Retinal pigment epithelial cell (primary cell): Measurements from ENCODE around the gene GDF2.

Experiments used
- DNase-seq: peaks from one replicate; pipeline ENCODE4 v3.0.0-alpha.2; 2010; ENCODE audit warnings: low read depth
- H3K4me3 ChIP-seq: 2 replicates; pipeline ENCODE4 v1.5.1; 2011; ENCODE audit warnings: mild to moderate bottlenecking, low read length, control low read depth, moderate library complexity
- TF ChIP-seq, protein P1 (sequence below): conservative IDR thresholded peaks from 2 replicates; pipeline ENCODE4 v1.5.1; 2011; ENCODE audit warnings: low read depth, low read length, control low read depth, inconsistent platforms

GDF2 gene

DNA sequence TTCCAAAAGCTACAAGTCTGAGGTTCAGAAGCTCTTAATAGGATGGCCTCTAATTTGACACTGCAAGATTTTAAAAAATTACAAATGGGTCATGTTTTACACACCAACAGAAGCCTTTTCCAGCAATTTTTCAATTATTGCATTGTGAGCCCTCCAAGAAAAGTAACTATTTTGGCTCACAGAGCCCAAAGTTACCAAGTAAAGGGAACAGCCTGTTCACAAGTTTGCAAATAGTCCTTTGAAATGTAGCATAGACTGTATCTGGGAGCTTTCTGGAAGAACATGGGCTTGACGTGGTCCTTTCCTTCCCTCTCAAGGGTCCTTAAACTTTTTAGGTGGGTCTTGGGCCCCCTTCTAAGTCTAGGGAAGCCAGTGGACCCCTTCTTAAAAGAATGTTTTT lies 23.5 kb upstream of the GDF2 start:
- TF ChIP-seq, protein P1, sequence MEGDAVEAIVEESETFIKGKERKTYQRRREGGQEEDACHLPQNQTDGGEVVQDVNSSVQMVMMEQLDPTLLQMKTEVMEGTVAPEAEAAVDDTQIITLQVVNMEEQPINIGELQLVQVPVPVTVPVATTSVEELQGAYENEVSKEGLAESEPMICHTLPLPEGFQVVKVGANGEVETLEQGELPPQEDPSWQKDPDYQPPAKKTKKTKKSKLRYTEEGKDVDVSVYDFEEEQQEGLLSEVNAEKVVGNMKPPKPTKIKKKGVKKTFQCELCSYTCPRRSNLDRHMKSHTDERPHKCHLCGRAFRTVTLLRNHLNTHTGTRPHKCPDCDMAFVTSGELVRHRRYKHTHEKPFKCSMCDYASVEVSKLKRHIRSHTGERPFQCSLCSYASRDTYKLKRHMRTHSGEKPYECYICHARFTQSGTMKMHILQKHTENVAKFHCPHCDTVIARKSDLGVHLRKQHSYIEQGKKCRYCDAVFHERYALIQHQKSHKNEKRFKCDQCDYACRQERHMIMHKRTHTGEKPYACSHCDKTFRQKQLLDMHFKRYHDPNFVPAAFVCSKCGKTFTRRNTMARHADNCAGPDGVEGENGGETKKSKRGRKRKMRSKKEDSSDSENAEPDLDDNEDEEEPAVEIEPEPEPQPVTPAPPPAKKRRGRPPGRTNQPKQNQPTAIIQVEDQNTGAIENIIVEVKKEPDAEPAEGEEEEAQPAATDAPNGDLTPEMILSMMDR = no peak
- H3K4me3 ChIP-seq = no peak overlapping the region
- no peak for DNase-seq

DNA sequence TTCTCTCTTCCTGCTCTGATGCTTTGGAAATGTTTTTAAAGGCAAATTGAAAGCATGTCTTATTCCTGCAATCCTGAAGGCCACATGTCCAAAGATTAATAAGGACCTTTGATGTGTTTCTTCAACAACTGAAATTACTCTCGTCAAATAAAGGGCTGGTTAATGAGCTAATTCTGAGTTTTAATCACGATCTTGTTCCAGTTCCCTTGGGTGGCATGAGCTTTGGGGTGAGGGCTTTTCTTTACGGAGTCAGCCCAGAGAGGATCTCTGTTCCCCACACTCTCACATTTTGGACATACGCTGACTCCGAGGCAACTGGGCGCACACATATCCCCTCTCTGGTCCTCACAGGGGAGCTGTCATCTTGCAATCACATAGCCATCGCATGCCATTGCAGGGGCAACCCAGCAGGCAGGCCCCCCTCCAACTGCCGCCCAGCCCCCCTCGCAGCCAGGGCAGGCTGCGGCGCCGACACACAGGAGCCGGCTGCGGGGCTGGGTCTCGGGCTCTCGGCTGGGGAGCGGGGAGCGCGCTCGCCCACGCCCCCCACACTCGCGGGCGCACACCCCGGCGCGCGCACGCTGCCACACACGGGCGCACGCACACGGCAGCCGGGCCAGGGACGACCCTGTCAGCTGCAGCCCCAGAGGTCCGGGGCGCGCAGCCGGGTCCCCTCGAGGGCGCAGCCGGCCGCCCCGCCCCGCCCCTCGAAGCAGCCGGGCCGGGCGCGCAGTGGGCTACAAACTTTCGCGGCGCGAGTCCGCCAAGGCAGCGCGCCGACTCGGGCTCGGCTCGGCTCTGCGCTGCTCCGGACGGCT lies 22.4 kb upstream of the GDF2 start, which contains the start of gene GDF10:
TSS of gene GDF10 (plus strand) at position 587 of the 818 bp plus-strand sequence. CDS start 455 bp downstream, outside the sequence.
- TF ChIP-seq, protein P1 = no peak
- no peak for DNase-seq
- H3K4me3 ChIP-seq = no peak within 1 kb of the TSS

DNA sequence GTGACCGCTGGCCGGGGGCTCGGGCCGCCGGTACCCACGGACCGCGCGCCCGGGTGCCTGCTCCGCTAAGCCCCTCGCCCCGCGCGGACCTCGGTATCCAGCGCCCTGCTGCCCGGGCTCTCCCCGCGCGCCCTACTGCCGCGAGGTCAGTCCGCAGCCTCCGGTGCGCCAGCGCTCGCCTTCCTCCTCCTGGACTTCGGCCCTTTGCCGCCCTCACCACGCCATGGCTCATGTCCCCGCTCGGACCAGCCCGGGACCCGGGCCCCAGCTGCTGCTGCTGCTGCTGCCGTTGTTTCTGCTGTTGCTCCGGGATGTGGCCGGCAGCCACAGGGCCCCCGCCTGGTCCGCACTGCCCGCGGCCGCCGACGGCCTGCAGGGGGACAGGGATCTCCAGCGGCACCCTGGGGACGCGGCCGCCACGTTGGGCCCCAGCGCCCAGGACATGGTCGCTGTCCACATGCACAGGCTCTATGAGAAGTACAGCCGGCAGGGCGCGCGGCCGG lies 21.8 kb upstream of the GDF2 start:
- TF ChIP-seq, protein P1 = no peak
- no peak for DNase-seq
- no peak overlapping the region for H3K4me3 ChIP-seq

DNA sequence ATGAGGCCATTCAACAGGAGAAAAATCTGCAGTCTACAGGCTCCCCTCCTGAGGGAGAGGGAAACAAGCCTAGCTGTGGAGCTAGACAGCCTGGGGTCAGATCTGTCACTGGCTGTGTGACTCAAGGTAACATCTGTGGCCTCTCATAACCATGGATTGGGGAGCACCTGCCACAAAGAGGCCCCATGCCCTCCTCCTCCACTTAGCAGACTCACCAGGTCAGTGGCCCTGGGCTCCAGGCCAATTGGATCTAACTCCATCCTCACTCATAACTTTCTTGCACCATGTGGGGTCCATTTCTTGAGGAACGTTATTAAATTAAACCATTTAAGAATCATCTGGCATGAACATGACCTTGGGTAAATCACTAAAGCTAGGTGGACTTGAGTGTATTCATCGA lies 20.4 kb upstream of the GDF2 start:
- H3K4me3 ChIP-seq = no peak overlapping the region
- no peak for DNase-seq
- TF ChIP-seq, protein P1 = no peak

DNA sequence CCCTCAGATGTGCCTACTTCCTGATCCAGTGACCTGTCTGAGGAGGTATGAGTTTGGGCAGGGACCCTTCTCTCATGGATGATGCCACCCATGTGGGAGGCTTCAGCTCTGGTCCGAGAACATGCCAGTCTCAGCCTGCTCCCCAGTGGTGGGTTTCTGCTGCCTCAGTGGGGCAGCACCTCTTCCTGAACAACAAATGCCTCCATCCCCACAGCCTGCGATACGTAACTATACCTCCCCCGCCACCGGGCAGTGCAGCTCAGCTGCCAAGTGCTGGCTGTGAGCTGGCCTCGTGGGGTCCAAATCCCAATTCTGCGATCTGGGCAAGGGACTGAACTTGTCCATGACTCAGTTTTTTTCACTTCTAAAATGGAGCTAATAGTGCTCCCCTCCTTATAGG lies 19.1 kb upstream of the GDF2 start:
- no peak for DNase-seq
- TF ChIP-seq, protein P1 = no peak
- no peak overlapping the region for H3K4me3 ChIP-seq

DNA sequence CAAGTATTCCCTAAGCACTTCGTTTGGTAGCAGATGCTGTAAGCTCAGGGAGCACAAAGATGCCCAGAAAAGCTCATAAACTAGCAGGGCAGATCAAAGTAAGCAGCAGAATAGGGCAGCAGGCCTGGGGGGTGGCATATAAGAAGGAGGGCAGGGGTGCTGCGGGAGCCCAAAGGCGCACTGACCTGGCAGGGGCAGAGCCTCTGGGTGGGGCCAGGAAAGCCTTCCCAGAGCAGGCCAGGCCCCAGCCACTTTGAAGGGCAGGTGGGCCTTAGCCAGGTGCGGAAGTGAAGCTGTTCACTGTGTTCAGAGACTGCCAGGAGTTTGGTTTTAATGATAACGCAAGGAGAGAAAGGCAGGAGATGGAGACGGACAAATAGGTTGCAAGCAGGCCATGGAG lies 18.4 kb upstream of the GDF2 start:
- no peak overlapping the region for H3K4me3 ChIP-seq
- TF ChIP-seq, protein P1 = no peak
- DNase-seq = no peak

DNA sequence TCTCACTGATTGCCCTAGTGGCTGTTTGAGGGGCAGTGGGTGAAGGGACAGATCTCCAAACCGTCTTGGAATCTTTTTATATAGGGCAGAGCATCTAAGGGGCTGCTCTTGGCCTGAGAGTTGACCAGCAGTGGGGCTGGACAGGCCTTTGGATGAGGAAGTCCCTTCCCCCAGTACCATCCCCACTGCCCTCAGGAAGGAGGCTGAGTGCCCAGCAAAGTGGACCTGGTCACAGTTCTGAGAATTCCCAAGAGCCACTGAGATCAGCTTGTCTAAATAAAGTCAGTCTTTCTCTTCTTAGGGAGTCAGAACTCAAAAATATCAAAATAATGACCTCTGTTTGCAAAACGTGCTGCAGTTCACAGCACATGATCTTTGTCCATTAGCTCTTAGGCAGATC lies 16.7 kb upstream of the GDF2 start:
- TF ChIP-seq, protein P1 = no peak
- DNase-seq = no peak
- H3K4me3 ChIP-seq = no peak overlapping the region
